GM06990 (cell line): ENCODE results near the gene MKNK1.

ENCODE experiments used
- DNase-seq: peaks from one replicate; pipeline ENCODE4 v3.0.0-alpha.2; 2011; ENCODE audit not compliant: insufficient read length; ENCODE audit errors: extremely low read depth
- H3K27me3 ChIP-seq: replicated peaks from 2 replicates; pipeline ENCODE4 v1.6.0; 2011; ENCODE audit warnings: low read length; ENCODE audit not compliant: control insufficient read depth, insufficient read depth
- H3K36me3 ChIP-seq: 2 replicates; pipeline ENCODE4 v1.5.1; 2011; ENCODE audit warnings: low read length; ENCODE audit not compliant: control insufficient read depth, insufficient read depth
- H3K4me3 ChIP-seq: replicated peaks from 2 replicates; pipeline ENCODE4 v1.5.1; 2011; ENCODE audit warnings: low read depth, mild to moderate bottlenecking, control low read depth, low read length
- TF ChIP-seq, protein P1 (sequence below): IDR thresholded peaks from 2 replicates; pipeline ENCODE4 v1.5.1; 2011; ENCODE audit warnings: low read length, control low read depth, mild to moderate bottlenecking, inconsistent platforms; ENCODE audit not compliant: insufficient read depth, poor library complexity, severe bottlenecking

Gene MKNK1

DNA sequence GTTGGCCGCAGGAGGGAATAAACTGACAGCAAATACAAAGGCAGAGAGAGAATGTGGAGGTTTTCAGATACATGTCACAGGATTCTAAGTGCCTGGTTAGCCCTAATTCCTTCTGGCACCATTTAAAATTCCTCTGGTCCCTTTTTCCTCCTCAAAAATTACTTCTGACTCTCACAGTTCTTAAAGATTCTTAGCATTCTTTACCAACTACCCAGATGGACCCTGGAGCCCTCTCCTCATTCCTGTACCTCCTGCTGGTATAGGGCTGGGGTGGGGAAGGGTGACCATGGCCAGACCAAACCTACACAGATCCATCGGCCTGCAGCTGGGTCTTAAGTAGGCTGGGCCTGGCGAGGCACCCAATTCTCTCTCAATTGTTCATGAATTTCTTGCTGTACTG, 7.2 kb downstream of the MKNK1 start:
- TF ChIP-seq, protein P1, sequence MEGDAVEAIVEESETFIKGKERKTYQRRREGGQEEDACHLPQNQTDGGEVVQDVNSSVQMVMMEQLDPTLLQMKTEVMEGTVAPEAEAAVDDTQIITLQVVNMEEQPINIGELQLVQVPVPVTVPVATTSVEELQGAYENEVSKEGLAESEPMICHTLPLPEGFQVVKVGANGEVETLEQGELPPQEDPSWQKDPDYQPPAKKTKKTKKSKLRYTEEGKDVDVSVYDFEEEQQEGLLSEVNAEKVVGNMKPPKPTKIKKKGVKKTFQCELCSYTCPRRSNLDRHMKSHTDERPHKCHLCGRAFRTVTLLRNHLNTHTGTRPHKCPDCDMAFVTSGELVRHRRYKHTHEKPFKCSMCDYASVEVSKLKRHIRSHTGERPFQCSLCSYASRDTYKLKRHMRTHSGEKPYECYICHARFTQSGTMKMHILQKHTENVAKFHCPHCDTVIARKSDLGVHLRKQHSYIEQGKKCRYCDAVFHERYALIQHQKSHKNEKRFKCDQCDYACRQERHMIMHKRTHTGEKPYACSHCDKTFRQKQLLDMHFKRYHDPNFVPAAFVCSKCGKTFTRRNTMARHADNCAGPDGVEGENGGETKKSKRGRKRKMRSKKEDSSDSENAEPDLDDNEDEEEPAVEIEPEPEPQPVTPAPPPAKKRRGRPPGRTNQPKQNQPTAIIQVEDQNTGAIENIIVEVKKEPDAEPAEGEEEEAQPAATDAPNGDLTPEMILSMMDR = no peak
- Histone ChIP-seq H3K27me3 (no peaks in the 10 kb centered on the region), H3K4me3 (no peak overlapping the region), H3K36me3 (peaks cover 9% of the 10 kb centered on the region)
- no peak for DNase-seq

DNA sequence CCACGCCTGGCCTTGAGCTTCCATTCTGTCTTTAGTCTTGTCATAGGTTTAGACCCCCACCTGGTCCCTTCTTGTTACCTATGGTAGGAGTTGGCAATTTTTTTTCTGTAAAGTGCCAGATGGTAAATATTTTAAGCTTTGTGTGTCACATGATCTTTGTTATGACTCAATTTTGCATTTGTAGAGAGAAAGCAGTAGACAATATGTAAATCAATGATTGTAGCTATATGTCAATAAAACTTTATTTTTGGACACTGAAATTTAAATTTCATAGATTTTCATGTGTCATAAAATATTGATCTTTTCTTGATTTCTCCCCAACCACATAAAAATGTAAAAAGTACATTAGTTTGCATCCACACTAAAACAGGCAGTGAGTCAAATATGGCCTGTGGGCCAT, 8.0 kb downstream of the MKNK1 start:
- Histone ChIP-seq H3K36me3 (peaks cover 14% of the 10 kb centered on the region), H3K4me3 (no peak overlapping the region), H3K27me3 (no peaks in the 10 kb centered on the region)
- DNase-seq = no peak
- TF ChIP-seq, protein P1 = no peak

DNA sequence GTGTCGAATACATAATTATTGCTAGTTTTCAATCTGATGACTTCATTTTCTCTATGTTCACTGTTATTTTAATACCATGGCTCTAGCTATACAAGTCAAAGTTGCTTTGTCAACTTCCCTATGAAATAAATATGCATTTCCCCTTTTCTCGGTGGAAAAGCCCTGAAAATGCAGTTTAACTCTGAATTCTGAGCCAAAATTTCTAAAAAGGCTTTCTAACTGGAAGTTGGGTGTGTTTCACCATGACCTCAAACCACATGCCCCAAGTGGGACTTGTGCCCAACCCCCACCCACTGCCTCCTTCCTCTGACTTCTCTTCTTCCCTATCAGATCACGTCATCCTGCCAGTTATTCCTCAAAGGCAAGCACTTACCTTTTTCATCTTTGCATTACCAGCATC, 8.9 kb downstream of the MKNK1 start:
- H3K27me3 ChIP-seq = no peaks in the 10 kb centered on the region
- no peak for DNase-seq
- TF ChIP-seq, protein P1 = no peak
- peaks cover 15% of the 10 kb centered on the region for H3K36me3 ChIP-seq
- no peak overlapping the region for H3K4me3 ChIP-seq

DNA sequence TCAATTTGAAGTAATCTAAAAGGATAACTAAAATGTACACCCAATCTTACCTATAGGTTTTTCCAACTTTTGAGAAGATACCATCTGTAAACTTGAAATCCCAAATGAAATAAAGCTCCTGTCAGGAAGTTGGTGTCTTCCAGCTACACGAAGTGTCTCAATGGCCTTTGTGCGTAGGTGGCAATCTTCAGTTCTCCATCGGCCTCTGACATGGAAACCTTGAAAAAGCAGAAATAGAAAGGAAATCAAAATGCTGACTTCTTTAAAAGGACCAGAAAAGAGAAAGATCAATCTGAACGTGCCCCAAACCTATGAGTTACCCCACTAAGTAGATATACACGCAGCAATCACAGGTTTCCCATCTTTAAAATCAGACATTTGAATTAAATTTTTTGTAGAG, 10.0 kb downstream of the MKNK1 start:
- DNase-seq = no peak
- no peaks in the 10 kb centered on the region for H3K27me3 ChIP-seq
- H3K36me3 ChIP-seq = peaks cover 15% of the 10 kb centered on the region
- H3K4me3 ChIP-seq = no peak overlapping the region
- TF ChIP-seq, protein P1 = no peak

DNA sequence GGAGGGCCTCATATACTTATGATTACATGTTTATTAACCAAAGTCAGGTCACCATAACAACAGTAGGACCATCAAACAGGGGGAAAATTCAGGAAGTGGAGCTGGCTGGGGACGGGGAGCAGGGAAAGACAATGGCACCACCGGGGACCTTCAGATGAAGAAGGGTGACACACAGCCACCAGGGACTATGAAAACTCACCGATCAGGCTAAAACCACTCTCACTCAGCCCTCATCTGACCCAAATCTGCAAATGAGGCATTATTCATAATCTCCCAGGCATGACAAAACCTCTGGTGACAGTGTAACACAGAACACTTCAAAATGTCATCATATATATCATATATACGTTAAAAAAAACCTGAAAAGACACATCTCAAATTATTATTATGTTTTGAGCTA, 11.2 kb downstream of the MKNK1 start:
- TF ChIP-seq, protein P1 = no peak
- no peak overlapping the region for H3K4me3 ChIP-seq
- no peak for DNase-seq
- H3K27me3 ChIP-seq = no peaks in the 10 kb centered on the region
- H3K36me3 ChIP-seq = peaks cover 15% of the 10 kb centered on the region

DNA sequence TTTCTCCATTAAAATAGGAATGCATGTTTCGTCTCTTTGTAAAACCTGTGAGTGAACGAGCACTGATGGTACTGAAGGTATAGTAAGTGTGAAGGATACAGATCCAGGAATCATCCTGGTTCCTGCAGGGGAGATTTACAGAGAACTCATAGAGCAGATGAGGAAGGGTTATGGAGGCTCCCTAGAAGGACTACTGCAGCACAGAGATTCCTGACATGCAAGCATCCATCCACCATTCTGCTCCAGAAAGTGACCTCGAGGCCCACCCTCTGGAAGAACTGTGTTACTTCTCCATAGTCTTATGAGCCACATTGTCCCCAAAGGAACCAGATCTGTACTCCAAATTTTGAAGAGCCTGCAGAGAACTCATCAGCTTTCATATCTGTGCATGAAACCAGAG, 14.5 kb downstream of the MKNK1 start:
- TF ChIP-seq, protein P1 = no peak
- Histone ChIP-seq H3K36me3 (peaks cover 18% of the 10 kb centered on the region), H3K4me3 (no peak overlapping the region), H3K27me3 (no peaks in the 10 kb centered on the region)
- no peak for DNase-seq
